Chondrocyte (in vitro differentiated cells): ENCODE measurements around the gene FRMD4A. TPM values are rescaled to one million over a fixed set of nuclear protein-coding genes. Genes with fewer than 3 reads are reported as not detected.

Experiments used
- DNase-seq: peaks from one replicate; pipeline ENCODE4 v3.0.0; 2021; ENCODE audit warnings: mixed read lengths, low spot score
- H3K27ac Mint-ChIP-seq: one replicate; pipeline ENCODE4 v1.8.0; 2021; ENCODE audit warnings: mild to moderate bottlenecking, moderate library complexity, mixed read lengths; ENCODE audit not compliant: unreplicated experiment
- H3K27me3 Mint-ChIP-seq: 2 replicates; pipeline ENCODE4 v1.8.0; 2021; ENCODE audit warnings: low read depth, mixed read lengths
- H3K36me3 Mint-ChIP-seq: 2 replicates; pipeline ENCODE4 v1.8.0; 2021; ENCODE audit warnings: low read depth, mixed read lengths
- H3K4me1 Mint-ChIP-seq: 2 replicates; pipeline ENCODE4 v1.8.0; 2021; ENCODE audit warnings: low read depth, mild to moderate bottlenecking, mixed read lengths
- H3K4me3 Mint-ChIP-seq: one replicate; pipeline ENCODE4 v1.8.0; 2021; ENCODE audit warnings: mild to moderate bottlenecking, moderate library complexity, mixed read lengths; ENCODE audit not compliant: unreplicated experiment
- H3K9me3 Mint-ChIP-seq: 2 replicates; pipeline ENCODE4 v1.8.0; 2021; ENCODE audit warnings: low read depth, mixed read lengths
- total RNA-seq: library from RNA; stranded (reverse); gene quantifications from 3 replicates; pipeline ENCODE4 v1.2.1, GENCODE V29; 2021
- TF ChIP-seq, protein P1 (sequence below): fragments of 200-600 bp; sonication (generic); IDR thresholded peaks from 2 replicates; pipeline ENCODE4 v1.5.0; 2021; ENCODE audit warnings: antibody characterized with exemption, mild to moderate bottlenecking, moderate library complexity

Gene FRMD4A
- total RNA-seq, 1 donor from 2014 or later, result 129 TPM

DNA sequence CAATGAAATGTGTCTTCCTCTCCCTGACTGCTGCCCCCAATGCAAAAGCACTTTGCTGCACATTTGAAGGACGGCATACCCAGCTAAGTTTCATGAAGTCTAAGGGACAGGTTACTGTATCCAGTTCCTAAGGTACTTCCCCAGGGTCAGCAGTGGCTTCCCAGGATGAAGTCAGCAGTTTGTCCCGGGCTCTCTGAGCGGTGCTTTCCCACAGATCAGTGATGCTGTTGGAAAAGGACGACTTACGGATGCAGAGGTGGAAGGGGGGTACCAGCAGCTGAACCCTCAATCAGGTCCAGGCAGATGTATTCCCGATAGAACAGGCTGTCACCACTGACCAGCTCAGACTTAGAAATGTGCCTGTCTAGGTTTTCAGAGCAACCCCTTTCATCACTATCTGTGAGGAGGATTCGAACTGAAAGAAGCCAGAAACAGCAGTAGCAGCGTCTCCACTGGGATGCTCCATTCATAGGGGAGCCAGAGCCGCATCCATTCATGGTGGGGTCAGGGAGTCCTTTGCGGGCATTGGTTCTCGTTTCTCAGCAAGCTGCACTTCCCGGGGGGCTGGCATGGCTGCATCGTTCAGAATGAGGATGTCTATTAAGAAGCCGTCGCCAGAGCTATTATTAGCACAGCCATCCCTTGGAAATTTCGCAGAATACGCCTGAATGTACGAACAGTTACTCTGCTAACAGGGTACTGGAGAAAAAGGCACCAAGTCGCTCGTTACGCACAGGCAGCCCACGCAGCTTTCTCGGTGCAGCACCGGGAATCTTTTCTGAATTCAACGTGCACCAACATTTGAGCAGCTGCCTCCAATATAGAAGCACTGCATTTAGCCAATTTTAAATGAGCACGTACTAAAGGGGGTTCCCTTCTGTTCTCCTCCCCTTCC, 440.2 kb downstream of the FRMD4A start:
- Mint-ChIP-seq H3K4me3 (peak overlapping the region; percentile 73), H3K4me1 (peaks cover 77% of the 10 kb centered on the region), H3K36me3 (peaks cover 10% of the 10 kb centered on the region), H3K9me3 (no peaks in the 10 kb centered on the region), H3K27ac (peak overlapping the region; percentile 90), H3K27me3 (no peaks in the 10 kb centered on the region)
- DNase-seq, result no peak
- TF ChIP-seq, protein P1, sequence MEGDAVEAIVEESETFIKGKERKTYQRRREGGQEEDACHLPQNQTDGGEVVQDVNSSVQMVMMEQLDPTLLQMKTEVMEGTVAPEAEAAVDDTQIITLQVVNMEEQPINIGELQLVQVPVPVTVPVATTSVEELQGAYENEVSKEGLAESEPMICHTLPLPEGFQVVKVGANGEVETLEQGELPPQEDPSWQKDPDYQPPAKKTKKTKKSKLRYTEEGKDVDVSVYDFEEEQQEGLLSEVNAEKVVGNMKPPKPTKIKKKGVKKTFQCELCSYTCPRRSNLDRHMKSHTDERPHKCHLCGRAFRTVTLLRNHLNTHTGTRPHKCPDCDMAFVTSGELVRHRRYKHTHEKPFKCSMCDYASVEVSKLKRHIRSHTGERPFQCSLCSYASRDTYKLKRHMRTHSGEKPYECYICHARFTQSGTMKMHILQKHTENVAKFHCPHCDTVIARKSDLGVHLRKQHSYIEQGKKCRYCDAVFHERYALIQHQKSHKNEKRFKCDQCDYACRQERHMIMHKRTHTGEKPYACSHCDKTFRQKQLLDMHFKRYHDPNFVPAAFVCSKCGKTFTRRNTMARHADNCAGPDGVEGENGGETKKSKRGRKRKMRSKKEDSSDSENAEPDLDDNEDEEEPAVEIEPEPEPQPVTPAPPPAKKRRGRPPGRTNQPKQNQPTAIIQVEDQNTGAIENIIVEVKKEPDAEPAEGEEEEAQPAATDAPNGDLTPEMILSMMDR, result no peak

DNA sequence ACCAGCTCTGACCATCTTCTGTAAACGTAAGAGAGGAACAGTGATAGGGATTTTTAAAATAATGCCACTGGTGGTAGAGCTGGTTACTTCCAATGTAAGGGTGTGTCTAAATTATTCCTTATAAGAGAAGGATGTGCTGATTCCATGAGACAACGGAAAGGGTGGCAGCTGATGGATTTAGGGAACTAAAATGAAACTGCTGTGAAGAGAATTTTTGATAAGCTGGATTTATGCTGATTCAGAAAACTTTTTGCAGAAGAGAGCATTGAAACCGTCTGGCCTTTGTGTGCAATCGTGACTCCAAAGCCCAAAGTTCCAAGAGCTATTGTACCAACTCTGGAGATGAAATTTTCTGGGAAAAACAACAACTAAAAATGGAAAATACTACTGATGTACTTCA, 443.0 kb downstream of the FRMD4A start:
- H3K4me3 Mint-ChIP-seq, result no peak overlapping the region
- no peaks in the 10 kb centered on the region for H3K27me3 Mint-ChIP-seq
- TF ChIP-seq, protein P1, result no peak
- peaks cover 2% of the 10 kb centered on the region for H3K36me3 Mint-ChIP-seq
- H3K4me1 Mint-ChIP-seq, result peaks cover 68% of the 10 kb centered on the region
- H3K9me3 Mint-ChIP-seq, result no peaks in the 10 kb centered on the region
- DNase-seq, result no peak
- peak overlapping the region; percentile 8 for H3K27ac Mint-ChIP-seq

- H3K27ac Mint-ChIP-seq, result no peak overlapping the region
- H3K9me3 Mint-ChIP-seq, result no peaks in the 10 kb centered on the region
- peaks cover 2% of the 10 kb centered on the region for H3K36me3 Mint-ChIP-seq
- DNase-seq, result no peak
- no peaks in the 10 kb centered on the region for H3K27me3 Mint-ChIP-seq
- TF ChIP-seq, protein P1, result no peak
- H3K4me3 Mint-ChIP-seq, result no peak overlapping the region
- H3K4me1 Mint-ChIP-seq, result peaks cover 48% of the 10 kb centered on the region
Observed at GRCh38 chr10:13885238-13885990, 445.3 kb downstream of the FRMD4A start.

GRCh38 chr10:13883636-13884444, 446.9 kb downstream of the FRMD4A start:
- DNase-seq, result no peak
- Mint-ChIP-seq H3K4me1 (peaks cover 32% of the 10 kb centered on the region), H3K4me3 (no peak overlapping the region), H3K9me3 (no peaks in the 10 kb centered on the region), H3K27ac (peak overlapping the region; percentile 61), H3K36me3 (peaks cover 2% of the 10 kb centered on the region), H3K27me3 (no peaks in the 10 kb centered on the region)
- TF ChIP-seq, protein P1, result no peak
